H1 (cell line): Measurements from ENCODE around the gene MMP20. TPM values are rescaled to one million over a fixed set of nuclear protein-coding genes. Genes with fewer than 3 reads are reported as not detected.

Experiments used
- CTCF ChIA-PET: fragments of 300-600 bp; sonication (Branson Sonifier 250); formaldehyde crosslinking; loops from one replicate; lab custom pipeline; 2021; ENCODE audit not compliant: partially characterized antibody; lab: Charles Lee
- POLR2A ChIA-PET: fragments of 300-600 bp; sonication (Branson Sonifier 250); formaldehyde crosslinking; loops from one replicate; lab custom pipeline; 2021; ENCODE audit warnings: inconsistent platforms; ENCODE audit not compliant: partially characterized antibody; lab: Charles Lee
- DNase-seq, 2 experiments: peaks; one replicate each; pipeline versions ENCODE4 v3.0.0 to v3.0.0-alpha.2; 2010 to 2022; ENCODE audit warnings: low spot score in 2 of 2, low read depth in 1 of 2, mixed read lengths in 1 of 2
- FAIRE-seq: peaks from 2 replicates; lab custom pipeline; 2011; peaks lifted over from hg19 to GRCh38; lab: Jason Lieb, UNC
- H2AFZ ChIP-seq: 2 replicates; pipeline ENCODE4 v1.8.1; 2012; ENCODE audit warnings: low read length, inconsistent platforms
- H2AK5ac ChIP-seq: 2 replicates; pipeline ENCODE4 v1.6.1; 2013; ENCODE audit warnings: low read depth, low read length
- H2BK120ac ChIP-seq: replicated peaks from 2 replicates; pipeline ENCODE3; 2013; ENCODE audit warnings: low read depth, low read length, inconsistent platforms
- H2BK12ac ChIP-seq: 2 replicates; pipeline ENCODE4 v1.6.1; 2013; ENCODE audit warnings: low read depth, low read length
- H2BK15ac ChIP-seq: 2 replicates; pipeline ENCODE4 v1.6.1; 2013; ENCODE audit warnings: low read length
- H2BK20ac ChIP-seq: 2 replicates; pipeline ENCODE4 v1.6.1; 2013; ENCODE audit warnings: low read length
- H2BK5ac ChIP-seq: 2 replicates; pipeline ENCODE4 v1.6.1; 2013; ENCODE audit warnings: low read depth, low read length
- H3K14ac ChIP-seq: 2 replicates; pipeline ENCODE4 v1.6.1; 2013; ENCODE audit warnings: inconsistent platforms; ENCODE audit not compliant: insufficient read length
- H3K18ac ChIP-seq: 2 replicates; pipeline ENCODE4 v1.6.1; 2013; ENCODE audit warnings: low read length; ENCODE audit errors: extremely low read depth
- H3K23ac ChIP-seq: 2 replicates; pipeline ENCODE4 v1.6.1; 2013; ENCODE audit warnings: inconsistent platforms; ENCODE audit not compliant: insufficient read length
- H3K23me2 ChIP-seq: 2 replicates; pipeline ENCODE4 v1.6.1; 2013; ENCODE audit warnings: low read depth, low read length
- H3K27ac ChIP-seq: 2 replicates; pipeline ENCODE4 v1.6.1; 2011; ENCODE audit warnings: low read depth, low read length, inconsistent platforms
- H3K27me3 ChIP-seq, 4 experiments: replicated peaks in 1 of 4; 1 replicate in 1 of 4; 2 replicates in 3 of 4; pipeline versions ENCODE4 v1.6.1 to v1.8.1; 2011 to 2013; ENCODE audit warnings: low read length in 3 of 4, mild to moderate bottlenecking in 3 of 4, inconsistent platforms in 2 of 4, mixed read lengths in 2 of 4, moderate library complexity in 1 of 4; ENCODE audit not compliant: control insufficient read depth in 3 of 4, insufficient read depth in 3 of 4; ENCODE audit errors: extremely low read depth in 1 of 4
- H3K36me3 ChIP-seq, 4 experiments: 2 replicates each; pipeline versions ENCODE4 v1.6.1 to v1.8.1; 2011 to 2013; ENCODE audit warnings: mild to moderate bottlenecking in 4 of 4, low read length in 3 of 4, moderate library complexity in 2 of 4, control low read depth in 1 of 4, inconsistent platforms in 1 of 4; ENCODE audit not compliant: insufficient read depth in 4 of 4, control insufficient read depth in 2 of 4
- H3K4ac ChIP-seq: replicated peaks from 2 replicates; pipeline ENCODE3; 2013; ENCODE audit warnings: low read length, low read depth, mixed read lengths, inconsistent platforms; ENCODE audit not compliant: insufficient read length
- H3K4me1 ChIP-seq, 4 experiments: replicated peaks in 1 of 4; 1 replicate in 1 of 4; 2 replicates in 3 of 4; pipeline versions ENCODE4 v1.6.1 to v1.8.1; 2011 to 2013; ENCODE audit warnings: low read length in 3 of 4, inconsistent platforms in 2 of 4, mixed read lengths in 1 of 4; ENCODE audit not compliant: insufficient read depth in 4 of 4, control insufficient read depth in 3 of 4
- H3K4me2 ChIP-seq, 2 experiments: 2 replicates each; pipeline versions ENCODE4 v1.6.1 to v1.8.1; 2011 to 2013; ENCODE audit warnings: low read depth in 2 of 2, low read length in 2 of 2, control low read depth in 1 of 2, inconsistent platforms in 1 of 2, mild to moderate bottlenecking in 1 of 2; ENCODE audit not compliant: insufficient read depth in 1 of 2
- H3K4me3 ChIP-seq, 4 experiments: fragments of 200-600, 300-600 bp in 1 of 4; sonication (generic), shearing (Covaris generic), sonication (Bioruptor Twin) in 1 of 4; 2 replicates each; pipeline versions ENCODE4 v1.5.1 to v1.8.1; 2011 to 2016; ENCODE audit warnings: low read length in 4 of 4, low read depth in 3 of 4, control low read depth in 2 of 4, inconsistent platforms in 2 of 4, mild to moderate bottlenecking in 2 of 4, mixed read lengths in 1 of 4, moderate library complexity in 1 of 4; ENCODE audit not compliant: insufficient read depth in 2 of 4; ENCODE audit errors: extremely low read depth in 1 of 4
- H3K56ac ChIP-seq: replicated peaks from 2 replicates; pipeline ENCODE3; 2013; ENCODE audit warnings: low read depth, mild to moderate bottlenecking, mixed read lengths, low read length, inconsistent platforms; ENCODE audit not compliant: insufficient read length
- H3K79me1 ChIP-seq: 2 replicates; pipeline ENCODE4 v1.6.1; 2013; ENCODE audit warnings: low read depth, low read length, control low read depth
- H3K79me2 ChIP-seq, 2 experiments: 2 replicates each; pipeline versions ENCODE4 v1.6.1 to v1.8.1; 2012 to 2013; ENCODE audit warnings: low read length in 2 of 2, mild to moderate bottlenecking in 2 of 2, inconsistent platforms in 1 of 2; ENCODE audit not compliant: insufficient read depth in 2 of 2, control insufficient read depth in 1 of 2
- H3K9ac ChIP-seq, 4 experiments: replicated peaks in 1 of 4; 1 replicate in 1 of 4; 2 replicates in 3 of 4; pipeline versions ENCODE4 v1.6.1 to v1.8.1; 2011 to 2013; ENCODE audit warnings: low read depth in 3 of 4, low read length in 3 of 4, control low read depth in 2 of 4, mild to moderate bottlenecking in 2 of 4, moderate library complexity in 2 of 4, inconsistent platforms in 1 of 4; ENCODE audit errors: extremely low read depth in 1 of 4
- H3K9me3 ChIP-seq, 2 experiments: 2 replicates each; pipeline versions ENCODE4 v1.6.1 to v1.8.1; 2012 to 2013; ENCODE audit warnings: mild to moderate bottlenecking in 2 of 2, moderate library complexity in 2 of 2, control low read depth in 1 of 2, inconsistent platforms in 1 of 2, low read depth in 1 of 2, low read length in 1 of 2, mixed read lengths in 1 of 2; ENCODE audit not compliant: insufficient read depth in 2 of 2
- H4K20me1 ChIP-seq, 2 experiments: replicated peaks in 1 of 2; 2 replicates each; pipeline versions ENCODE3 to v1.8.1; 2011 to 2013; ENCODE audit warnings: inconsistent platforms in 2 of 2, low read length in 2 of 2, mild to moderate bottlenecking in 1 of 2; ENCODE audit not compliant: insufficient read depth in 2 of 2, control insufficient read depth in 1 of 2
- H4K5ac ChIP-seq: 2 replicates; pipeline ENCODE4 v1.6.1; 2013; ENCODE audit warnings: low read length, low read depth, mixed read lengths, inconsistent platforms; ENCODE audit not compliant: insufficient read length
- H4K8ac ChIP-seq: 2 replicates; pipeline ENCODE4 v1.8.0; 2013; ENCODE audit warnings: mild to moderate bottlenecking, moderate library complexity, low read length, inconsistent platforms; ENCODE audit not compliant: insufficient read depth; ENCODE audit errors: extremely low read depth
- H4K91ac ChIP-seq: replicated peaks from 2 replicates; pipeline ENCODE3; 2013; ENCODE audit warnings: low read length, mixed read lengths, inconsistent platforms; ENCODE audit not compliant: insufficient read length
- CBX8 ChIP-seq: fragments of 300-800, 300-1000 bp; sonication (generic); IDR thresholded peaks from 2 replicates; pipeline ENCODE4 v1.7.1; 2016; ENCODE audit warnings: low read depth, low read length, borderline replicate concordance
- CTBP2 ChIP-seq: IDR thresholded peaks from 2 replicates; pipeline ENCODE4 v1.7.0; 2011; ENCODE audit warnings: borderline replicate concordance, mild to moderate bottlenecking, moderate library complexity, mixed read lengths, low read length; ENCODE audit not compliant: insufficient read depth, insufficient read length
- JUN ChIP-seq: IDR thresholded peaks from 2 replicates; pipeline ENCODE4 v1.6.1; 2011; ENCODE audit warnings: low read depth, mild to moderate bottlenecking, improper control_type of control experiment, low read length
- JUND ChIP-seq: IDR thresholded peaks from 2 replicates; pipeline ENCODE4 v1.6.1; 2011; ENCODE audit warnings: mild to moderate bottlenecking, improper control_type of control experiment, low read length
- KDM1A ChIP-seq: fragments of 200-600, 300-600 bp; sonication (generic); IDR thresholded peaks from 2 replicates; pipeline ENCODE4 v1.7.1; 2016; ENCODE audit warnings: mild to moderate bottlenecking, low read length, borderline replicate concordance
- MAFK ChIP-seq: IDR thresholded peaks from 2 replicates; pipeline ENCODE4 v1.6.1; 2012; ENCODE audit warnings: low read depth, mild to moderate bottlenecking, improper control_type of control experiment, low read length
- RBBP5 ChIP-seq: IDR thresholded peaks from 2 replicates; pipeline ENCODE4 v1.7.1; 2012; ENCODE audit warnings: low read depth, mild to moderate bottlenecking, inconsistent platforms, low read length, moderate library complexity, borderline replicate concordance
- SIN3A ChIP-seq, 2 experiments: IDR thresholded peaks in 1 of 2; conservative IDR thresholded peaks in 1 of 2; 2 replicates each; pipeline ENCODE4 v1.6.1; 2011 to 2012; ENCODE audit warnings: low read length in 2 of 2, improper control_type of control experiment in 1 of 2, low read depth in 1 of 2, mild to moderate bottlenecking in 1 of 2
- SP4 ChIP-seq: IDR thresholded peaks from 2 replicates; pipeline ENCODE4 v1.6.1; 2012; ENCODE audit warnings: low read length, inconsistent platforms
- USF2 ChIP-seq: IDR thresholded peaks from 2 replicates; pipeline ENCODE4 v1.6.1; 2011; ENCODE audit warnings: low read length, improper control_type of control experiment
- ZNF274 ChIP-seq: IDR thresholded peaks from 2 replicates; pipeline ENCODE4 v1.7.0; 2012; ENCODE audit warnings: low read length, borderline replicate concordance; ENCODE audit errors: extremely low read depth
- WGBS, 2 experiments: shearing (Covaris generic) in 1 of 2; methylation state at CpG; one replicate each; pipeline versions ENCODE4 v1.1.6 to v1.1.7; 2013 to 2015; ENCODE audit warnings: low lambda C conversion rate in 2 of 2, mixed read lengths in 2 of 2, inconsistent platforms in 1 of 2, low coverage in 1 of 2, missing lambda C conversion rate in 1 of 2; ENCODE audit not compliant: insufficient replicate concordance in 2 of 2, insufficient coverage in 1 of 2, insufficient read length in 1 of 2; ENCODE audit errors: extremely low coverage in 1 of 2, missing lambda C conversion rate in 1 of 2; 5-methylcytosine and 5-hydroxymethylcytosine counted together
- polyA plus RNA-seq, 7 experiments: library from polyadenylated mRNA; depleted of rRNA in 3 of 7; stranded (reverse) in 5 of 7; unstranded in 2 of 7; fragments of >200 nt in 5 of 7; fragments of 200-250 nt in 2 of 7; gene quantifications; 1 replicate in 5 of 7; 2 replicates in 1 of 7; 4 replicates in 1 of 7; pipeline versions ENCODE4 v1.2.1 to v1.2.3, GENCODE V29; 2011 to 2013; ENCODE audit warnings: missing spikeins in 2 of 7, mixed read lengths in 2 of 7
- total RNA-seq: library from RNA; stranded (reverse); fragmentation: NEBNext Ultra II Directional; extraction: Animal tissue kit (Norgen Biotek cat#: 25700); gene quantifications from 2 replicates; pipeline ENCODE4 v1.2.1, GENCODE V29; 2021
- TF ChIP-seq, protein P1 (sequence below): IDR thresholded peaks from 2 replicates; pipeline ENCODE4 v1.6.1; 2012; ENCODE audit warnings: inconsistent platforms

MMP20 gene
- total and polyA plus RNA-seq, 2 of the 8 experiments (the other 6 are each of a cell fraction or from before 2014, with no cell fraction given): not detected

- Histone ChIP-seq H3K9ac (no peak overlapping the region), H3K4ac (no peak overlapping the region), H2BK12ac (no peak overlapping the region), H2BK20ac (no peak overlapping the region), H3K36me3 (no peaks in the 10 kb centered on the region), H3K27ac (no peak overlapping the region), H3K18ac (no peak overlapping the region), H3K79me1 (no peaks in the 10 kb centered on the region), H2AFZ (no peak overlapping the region), H4K5ac (no peak overlapping the region), H3K9me3 (no peaks in the 10 kb centered on the region), H2BK15ac (no peak overlapping the region), H4K8ac (no peak overlapping the region), H2BK120ac (no peak overlapping the region), H3K4me3 (no peak overlapping the region), H3K23ac (no peak overlapping the region), H3K27me3 (no peaks in the 10 kb centered on the region), H3K14ac (no peak overlapping the region), H4K20me1 (no peaks in the 10 kb centered on the region), H3K4me1 (no peaks in the 10 kb centered on the region), H3K23me2 (no peaks in the 10 kb centered on the region), H3K56ac (no peak overlapping the region), H4K91ac (no peak overlapping the region), H2BK5ac (no peak overlapping the region), H2AK5ac (no peak overlapping the region), H3K4me2 (no peak overlapping the region), H3K79me2 (no peaks in the 10 kb centered on the region)
- WGBS, 2 experiments: 92% methylated on average over 4 of the region's 4 CpGs; no CpG with 5 or more reads in 1 of the 2 experiments
- ChIA-PET CTCF (interaction anchor here (0.6 to 1.7 kb wide), 3 partner anchors 27 to 118 kb away, joined by 3 read pairs; no protein-coding TSS in a partner anchor), POLR2A (interaction anchor here (1.1 kb wide), 1 partner anchor 10 kb away, joined by 4 read pairs; no protein-coding TSS in a partner anchor)
- no peak for FAIRE-seq
- DNase-seq: no peak
- TF ChIP-seq, protein P1, sequence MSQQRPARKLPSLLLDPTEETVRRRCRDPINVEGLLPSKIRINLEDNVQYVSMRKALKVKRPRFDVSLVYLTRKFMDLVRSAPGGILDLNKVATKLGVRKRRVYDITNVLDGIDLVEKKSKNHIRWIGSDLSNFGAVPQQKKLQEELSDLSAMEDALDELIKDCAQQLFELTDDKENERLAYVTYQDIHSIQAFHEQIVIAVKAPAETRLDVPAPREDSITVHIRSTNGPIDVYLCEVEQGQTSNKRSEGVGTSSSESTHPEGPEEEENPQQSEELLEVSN: no peak
- no peak for TF ChIP-seq CBX8
- no peak for TF ChIP-seq CTBP2
- no peak for TF ChIP-seq MAFK
- no peak for TF ChIP-seq RBBP5
- no peak for TF ChIP-seq SIN3A (conservative IDR thresholded peaks at IDR 0.05 in 1 of 2, IDR thresholded peaks at IDR 0.05 in 1 of 2; ENCODE audit: low read depth in 1 of 2, low read length in 2 of 2)
- TF ChIP-seq ZNF274: no peak
- no peak for TF ChIP-seq KDM1A
- TF ChIP-seq JUND: no peak
- TF ChIP-seq JUN: no peak
- no peak for TF ChIP-seq USF2
- no peak for TF ChIP-seq SP4
Measured at GRCh38 chr11:102546427-102546826, 78.7 kb downstream of the MMP20 start.
